WERI-Rb-1 (cell line): ENCODE measurements around the gene WDCP.
A peak's percentile ranks its signal among the peaks of the same experiment; 100 is the strongest.
"Not testable (repeated sequence)": the region's sequence is repeated elsewhere in the genome, so short reads cannot be mapped to it uniquely, and the experiment has no call there.

Experiments used
- DNase-seq: peaks from one replicate; pipeline ENCODE4 v3.0.0-alpha.2; 2020
- H3K27ac ChIP-seq: fragments of 250-450 bp; sonication (Bioruptor Pico); 2 replicates; pipeline ENCODE4 v1.5.1; 2020; ENCODE audit warnings: mild to moderate bottlenecking, moderate library complexity
- H3K27me3 ChIP-seq: fragments of 250-450 bp; sonication (Bioruptor Pico); 2 replicates; pipeline ENCODE4 v1.5.1; 2021; ENCODE audit warnings: mild to moderate bottlenecking, low read depth, moderate library complexity; ENCODE audit not compliant: insufficient read depth, severe bottlenecking
- H3K36me3 ChIP-seq: fragments of 250-450 bp; sonication (Bioruptor Pico); 2 replicates; pipeline ENCODE4 v1.5.1; 2020; ENCODE audit warnings: mild to moderate bottlenecking, moderate library complexity
- H3K4me3 ChIP-seq: 2 replicates; pipeline ENCODE4 v1.5.1; 2011; ENCODE audit warnings: low read depth, mild to moderate bottlenecking, control low read depth, low read length
- H3K9me3 ChIP-seq: fragments of 250-450 bp; sonication (Bioruptor Pico); 2 replicates; pipeline ENCODE4 v1.5.1; 2021; ENCODE audit warnings: mild to moderate bottlenecking, moderate library complexity; ENCODE audit not compliant: severe bottlenecking
- CTCF ChIP-seq: IDR thresholded peaks from 2 replicates; pipeline ENCODE4 v1.5.1; 2011; ENCODE audit warnings: low read depth, mild to moderate bottlenecking, control low read depth, inconsistent platforms, low read length

Gene WDCP, protein sequence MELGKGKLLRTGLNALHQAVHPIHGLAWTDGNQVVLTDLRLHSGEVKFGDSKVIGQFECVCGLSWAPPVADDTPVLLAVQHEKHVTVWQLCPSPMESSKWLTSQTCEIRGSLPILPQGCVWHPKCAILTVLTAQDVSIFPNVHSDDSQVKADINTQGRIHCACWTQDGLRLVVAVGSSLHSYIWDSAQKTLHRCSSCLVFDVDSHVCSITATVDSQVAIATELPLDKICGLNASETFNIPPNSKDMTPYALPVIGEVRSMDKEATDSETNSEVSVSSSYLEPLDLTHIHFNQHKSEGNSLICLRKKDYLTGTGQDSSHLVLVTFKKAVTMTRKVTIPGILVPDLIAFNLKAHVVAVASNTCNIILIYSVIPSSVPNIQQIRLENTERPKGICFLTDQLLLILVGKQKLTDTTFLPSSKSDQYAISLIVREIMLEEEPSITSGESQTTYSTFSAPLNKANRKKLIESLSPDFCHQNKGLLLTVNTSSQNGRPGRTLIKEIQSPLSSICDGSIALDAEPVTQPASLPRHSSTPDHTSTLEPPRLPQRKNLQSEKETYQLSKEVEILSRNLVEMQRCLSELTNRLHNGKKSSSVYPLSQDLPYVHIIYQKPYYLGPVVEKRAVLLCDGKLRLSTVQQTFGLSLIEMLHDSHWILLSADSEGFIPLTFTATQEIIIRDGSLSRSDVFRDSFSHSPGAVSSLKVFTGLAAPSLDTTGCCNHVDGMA

GRCh38 chr2:24046930-24047702, at the start of gene WDCP:
Gene WDCP, minus strand, starts transcription at chr2:24047391. Its CDS starts 7,897 bp downstream, at chr2:24039494.
- peak within 1 kb of the TSS; percentile 94 for H3K4me3 ChIP-seq
- peaks cover 8% of the 10 kb centered on the region for H3K36me3 ChIP-seq
- DNase-seq: peak; percentile 99
- no peaks in the 10 kb centered on the region for H3K27me3 ChIP-seq
- peaks cover 4% of the 10 kb centered on the region for H3K9me3 ChIP-seq
- H3K27ac ChIP-seq: peak within 1 kb of the TSS; percentile 76
- no peak for TF ChIP-seq CTCF

DNA sequence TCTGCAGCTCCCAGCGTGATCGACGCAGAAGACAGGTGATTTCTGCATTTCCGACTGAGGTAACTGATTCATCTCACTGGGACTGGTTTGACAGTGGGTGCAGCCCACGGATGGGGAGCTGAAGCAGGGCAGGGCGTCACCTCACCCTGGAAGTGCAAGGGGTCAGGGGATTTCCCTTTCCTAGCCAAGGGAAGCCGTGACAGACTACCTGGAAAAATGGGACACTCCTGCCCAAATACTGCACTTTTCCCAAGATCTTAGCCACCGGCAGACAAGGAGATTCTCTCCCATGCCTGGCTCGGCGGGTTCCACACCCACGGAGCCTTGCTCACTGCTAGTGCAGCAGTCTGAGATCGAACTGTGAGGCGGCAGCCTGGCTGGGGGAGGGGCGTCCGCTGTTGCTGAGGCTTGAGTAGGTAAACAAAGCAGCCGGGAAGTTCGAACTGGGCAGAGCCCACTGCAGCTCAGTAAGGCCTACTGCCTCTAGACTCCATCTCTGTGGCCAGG, 48.0 kb upstream of the WDCP start:
- H3K4me3 ChIP-seq, H3K27me3 ChIP-seq, H3K27ac ChIP-seq, DNase-seq, H3K9me3 ChIP-seq, H3K36me3 ChIP-seq: not testable (repeated sequence)

DNA sequence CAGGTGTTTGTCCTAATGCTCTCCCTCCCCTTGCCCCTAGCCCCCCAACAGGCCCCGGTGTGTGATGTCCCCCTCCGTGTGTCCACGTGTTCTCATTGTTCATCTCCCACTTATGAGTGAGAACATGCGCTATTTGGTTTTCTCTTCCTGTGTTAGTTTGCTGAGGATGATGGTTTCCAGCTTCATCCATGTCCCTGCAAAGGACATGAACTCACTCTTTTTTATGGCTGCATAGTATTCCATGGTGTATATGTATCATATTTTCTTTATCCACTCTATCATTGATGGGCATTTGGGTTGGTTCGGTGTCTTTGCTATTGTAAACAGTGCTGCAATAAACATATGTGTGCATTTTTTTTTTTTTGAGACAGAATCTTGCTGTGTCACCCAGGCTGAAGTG, 46.1 kb upstream of the WDCP start:
- not testable (repeated sequence) for H3K4me3 ChIP-seq, H3K36me3 ChIP-seq, H3K27ac ChIP-seq, H3K9me3 ChIP-seq, H3K27me3 ChIP-seq, DNase-seq

- Histone ChIP-seq H3K4me3 (no peak overlapping the region), H3K36me3 (no peaks in the 10 kb centered on the region), H3K9me3 (no peaks in the 10 kb centered on the region), H3K27ac (no peak overlapping the region), H3K27me3 (no peaks in the 10 kb centered on the region)
- DNase-seq: no peak
- no peak for TF ChIP-seq CTCF
Measured at GRCh38 chr2:24088821-24089359, 41.7 kb upstream of the WDCP start.

DNA sequence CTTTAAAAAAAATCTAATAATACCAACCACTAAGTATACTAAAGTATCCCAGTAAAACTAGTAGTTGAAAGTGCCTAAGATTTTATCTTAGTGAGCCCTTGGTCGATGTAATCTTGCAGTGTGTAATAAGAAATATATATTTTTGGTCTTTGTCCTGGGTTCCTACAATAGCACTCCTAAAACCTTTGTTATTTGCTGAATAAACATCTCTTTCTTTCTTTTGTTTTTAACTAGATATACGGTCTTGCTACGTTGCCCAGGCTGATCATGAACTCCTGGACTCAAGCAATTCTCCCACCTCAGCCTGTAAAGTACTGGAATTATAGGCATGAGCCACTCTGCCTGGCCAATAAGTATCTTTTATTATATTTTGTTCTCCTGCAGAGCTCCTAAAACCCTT, 39.8 kb upstream of the WDCP start:
- Histone ChIP-seq H3K9me3 (no peaks in the 10 kb centered on the region), H3K27me3 (no peaks in the 10 kb centered on the region), H3K4me3 (no peak overlapping the region), H3K27ac (no peak overlapping the region), H3K36me3 (peaks cover 8% of the 10 kb centered on the region)
- TF ChIP-seq CTCF: no peak
- DNase-seq: no peak

DNA sequence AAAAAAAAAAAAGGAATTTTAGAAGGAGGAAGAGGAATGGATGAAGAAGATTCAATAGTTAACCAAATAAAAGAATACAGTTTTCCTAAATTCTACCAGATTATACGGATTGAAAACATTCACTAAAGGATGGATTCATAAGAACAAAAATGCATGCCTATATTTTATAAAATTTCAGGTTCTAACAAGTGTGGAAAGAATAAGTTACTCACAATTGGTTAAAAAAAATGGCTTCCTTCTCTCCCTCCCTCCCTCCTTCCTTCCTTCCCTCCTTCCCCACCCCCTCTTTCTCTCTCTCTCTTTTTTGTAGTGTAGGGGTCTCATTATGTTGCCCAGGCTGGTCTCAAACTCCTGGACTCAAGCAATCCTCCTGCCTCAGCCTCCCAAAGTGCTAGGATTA, 39.0 kb upstream of the WDCP start:
- no peak for TF ChIP-seq CTCF
- DNase-seq: no peak

More for the DNA sequence above, 39.0 kb upstream of the WDCP start:
- H3K27ac ChIP-seq: no peak overlapping the region
- peaks cover 11% of the 10 kb centered on the region for H3K36me3 ChIP-seq
- no peaks in the 10 kb centered on the region for H3K27me3 ChIP-seq
- no peak overlapping the region for H3K4me3 ChIP-seq
- H3K9me3 ChIP-seq: no peaks in the 10 kb centered on the region
